Inflammatory macrophage treated with lipopolysaccharide for 4 hours (primary cell): ENCODE measurements around the gene SETD2.

Experiments
- DNase-seq: peaks from one replicate; pipeline ENCODE4 v3.0.0-alpha.2; 2020

SETD2 gene

GRCh38 chr3:46996689-46997452 lies 167.0 kb downstream of the SETD2 start:
- no peak for DNase-seq

- no peak for DNase-seq
Observed at GRCh38 chr3:46995901-46996562, 167.9 kb downstream of the SETD2 start.

- no peak for DNase-seq
Observed at GRCh38 chr3:46994801-46995731, 168.8 kb downstream of the SETD2 start.

DNA sequence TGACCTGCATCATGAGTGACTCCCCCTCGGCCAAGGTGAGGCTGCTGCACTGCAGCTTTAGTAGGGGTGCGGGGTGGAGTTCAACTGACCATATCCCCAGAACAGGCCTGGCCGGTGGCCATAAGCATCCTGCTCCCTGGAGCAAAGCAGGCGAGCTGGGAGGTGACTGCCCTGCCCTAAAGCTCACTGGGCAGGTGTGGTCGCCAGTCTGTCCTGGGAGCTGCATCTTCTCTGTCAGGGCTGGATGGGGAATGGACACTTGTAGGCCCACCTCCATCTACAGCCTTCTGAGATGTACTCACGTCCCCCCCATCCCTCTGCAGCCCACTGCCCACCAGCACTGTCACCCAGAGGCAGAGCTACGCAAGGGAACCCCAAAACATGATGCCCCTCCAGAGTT lies 169.9 kb downstream of the SETD2 start:
- no peak for DNase-seq

DNA sequence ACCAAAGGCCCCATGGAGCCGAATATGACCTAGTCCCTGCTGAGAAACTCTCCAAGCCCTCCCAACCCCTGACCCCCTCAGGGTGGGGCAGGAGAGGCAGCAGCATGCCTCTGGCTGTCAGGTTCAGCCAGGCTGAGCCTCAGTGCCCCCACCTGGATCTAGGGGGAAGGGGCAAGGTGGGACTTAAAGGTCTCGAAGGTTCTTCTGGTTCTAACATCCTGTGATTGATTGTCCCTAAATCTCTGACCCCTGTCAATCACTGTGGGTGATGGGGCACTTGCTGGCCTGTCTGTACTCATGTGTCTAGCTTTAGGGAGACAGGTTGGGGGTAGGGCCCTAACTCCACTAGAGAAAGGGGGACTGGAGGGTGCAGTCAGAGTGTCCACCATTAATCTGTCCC lies 170.6 kb downstream of the SETD2 start:
- no peak for DNase-seq

DNA sequence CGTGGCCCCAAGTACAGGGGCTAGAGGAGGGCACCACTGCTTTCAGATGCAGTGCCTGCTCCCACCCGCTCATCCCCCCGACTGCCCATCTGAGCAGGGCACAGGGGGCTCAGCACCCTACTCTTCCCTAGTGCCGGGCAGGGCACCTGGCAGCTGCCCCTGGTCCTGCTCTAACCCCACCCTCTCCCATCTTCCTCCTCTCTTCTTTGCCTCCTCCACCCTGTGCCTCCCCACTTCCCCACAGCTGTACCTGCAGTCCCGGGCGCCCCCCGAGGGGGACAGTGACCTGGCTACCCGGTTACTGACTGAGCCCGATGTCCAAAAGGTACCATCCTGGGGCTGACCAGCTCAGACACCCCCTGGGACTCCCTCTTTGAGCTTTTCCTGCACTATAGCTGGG lies 171.7 kb downstream of the SETD2 start:
- DNase-seq = no peak

DNA sequence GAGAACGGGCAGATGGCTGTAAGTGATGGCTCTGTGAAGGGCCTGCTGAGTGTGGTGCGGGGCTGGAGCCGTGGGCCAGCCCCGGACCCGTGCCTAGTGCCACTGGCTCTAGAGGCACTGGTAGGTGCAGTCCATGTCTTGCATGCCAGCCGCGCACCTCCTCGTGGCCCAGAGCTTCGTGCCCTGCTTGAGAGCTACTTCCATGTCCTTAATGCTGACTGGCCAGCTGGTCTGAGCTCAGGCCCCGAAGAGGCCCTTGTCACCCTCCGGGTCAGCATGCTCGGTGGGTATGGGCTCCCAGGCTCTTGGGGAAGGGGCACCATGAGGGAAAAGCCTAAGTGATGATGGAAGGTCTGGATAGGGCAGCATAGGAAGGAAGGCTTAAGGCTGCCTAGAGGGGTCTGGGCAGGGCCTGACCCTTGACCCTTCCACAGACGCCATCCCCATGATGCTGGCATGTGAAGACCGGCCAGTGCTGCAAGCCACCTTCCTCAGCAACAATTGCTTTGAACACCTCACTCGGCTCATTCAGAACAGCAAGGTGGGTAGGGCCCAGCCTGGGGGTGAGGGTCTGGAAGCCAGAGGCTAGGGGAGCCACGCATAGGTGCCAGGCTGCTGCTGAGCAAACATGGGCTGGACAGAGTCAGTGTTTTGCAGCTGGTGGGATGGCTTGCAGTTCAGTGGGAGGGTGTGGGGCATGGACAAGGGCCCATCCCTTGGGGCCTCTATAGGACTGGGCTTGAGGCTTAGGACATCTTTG lies 172.3 kb downstream of the SETD2 start:
- no peak for DNase-seq

GRCh38 chr3:46990573-46991374 lies 173.1 kb downstream of the SETD2 start:
- peak; percentile 100 for DNase-seq

DNA sequence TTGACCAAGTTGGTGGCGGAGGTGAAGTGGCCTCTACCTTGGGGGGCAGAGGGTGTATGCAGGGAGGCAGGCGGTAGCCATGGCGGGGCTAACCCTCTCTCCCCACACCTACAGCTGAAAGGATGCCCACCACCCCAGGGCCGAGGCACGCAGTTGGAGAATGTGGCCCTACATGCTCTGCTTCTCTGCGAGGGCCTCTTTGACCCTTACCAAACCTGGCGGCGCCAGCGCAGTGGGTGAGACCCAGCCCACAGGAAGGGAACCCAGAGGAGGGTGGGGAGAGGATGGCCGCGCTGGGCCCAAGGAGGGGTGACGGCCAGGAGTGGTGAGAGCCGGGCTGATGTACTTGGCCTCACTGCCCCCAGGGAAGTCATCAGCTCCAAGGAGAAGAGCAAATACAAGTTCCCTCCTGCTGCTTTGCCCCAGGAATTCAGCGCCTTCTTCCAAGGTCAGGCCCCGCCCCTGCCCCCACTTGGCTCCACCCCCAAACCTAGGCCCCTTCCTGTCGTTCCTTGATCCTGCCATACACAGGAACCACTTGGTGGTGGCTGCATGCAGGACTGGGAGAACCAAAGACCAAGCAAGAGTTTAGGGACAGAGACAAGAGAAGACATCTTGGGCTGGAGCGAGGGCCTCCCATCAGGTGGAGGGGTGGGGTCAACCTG lies 174.6 kb downstream of the SETD2 start:
- DNase-seq = peak; percentile 37

DNA sequence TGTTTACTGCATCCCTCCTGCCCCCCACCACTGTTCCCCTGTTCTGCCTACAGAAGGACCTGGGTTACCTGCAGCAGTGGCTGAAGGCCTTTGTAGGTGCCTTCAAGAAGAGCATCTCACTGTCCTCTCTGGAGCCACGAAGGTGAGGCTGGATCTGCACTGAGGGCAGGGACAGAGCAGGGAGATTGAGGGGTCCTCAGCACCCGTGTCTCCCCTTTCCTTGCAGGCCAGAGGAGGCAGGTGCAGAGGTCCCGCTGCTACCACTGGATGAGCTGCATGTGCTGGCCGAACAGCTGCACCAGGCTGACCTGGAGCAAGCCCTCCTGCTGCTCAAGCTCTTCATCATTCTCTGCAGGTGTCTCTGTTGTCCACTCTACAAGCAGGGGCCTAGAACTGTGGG lies 175.3 kb downstream of the SETD2 start:
- no peak for DNase-seq

GRCh38 chr3:46987743-46988401 lies 176.0 kb downstream of the SETD2 start:
- DNase-seq = peak; percentile 57

GRCh38 chr3:46987319-46987742 lies 176.6 kb downstream of the SETD2 start:
- no peak for DNase-seq

DNA sequence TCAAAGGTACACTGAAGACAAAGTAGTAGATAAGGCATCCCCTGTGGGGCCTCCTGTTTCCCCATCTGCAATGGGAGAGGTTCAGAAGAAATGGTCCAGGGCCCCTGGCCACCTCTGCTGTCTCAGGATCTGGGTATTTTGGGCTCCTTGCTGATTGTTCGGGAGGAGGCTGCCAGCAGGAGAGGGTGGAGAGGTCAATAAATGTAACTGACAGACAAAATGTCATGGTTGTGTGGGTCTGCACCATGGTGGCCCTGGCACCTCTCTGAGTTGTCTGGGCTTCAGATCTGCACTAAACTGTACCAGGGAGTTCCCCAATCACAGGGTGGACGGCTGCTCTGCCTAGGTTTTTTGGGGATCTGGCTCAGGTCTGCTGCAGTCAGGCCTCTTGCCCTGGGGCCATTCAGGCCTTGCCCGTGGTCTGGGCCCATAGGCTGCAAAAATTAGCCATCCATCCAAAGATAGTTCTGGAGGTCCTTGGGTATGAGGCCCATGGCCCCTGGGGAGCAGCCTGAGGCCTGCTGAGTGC lies 177.1 kb downstream of the SETD2 start:
- DNase-seq = no peak

DNA sequence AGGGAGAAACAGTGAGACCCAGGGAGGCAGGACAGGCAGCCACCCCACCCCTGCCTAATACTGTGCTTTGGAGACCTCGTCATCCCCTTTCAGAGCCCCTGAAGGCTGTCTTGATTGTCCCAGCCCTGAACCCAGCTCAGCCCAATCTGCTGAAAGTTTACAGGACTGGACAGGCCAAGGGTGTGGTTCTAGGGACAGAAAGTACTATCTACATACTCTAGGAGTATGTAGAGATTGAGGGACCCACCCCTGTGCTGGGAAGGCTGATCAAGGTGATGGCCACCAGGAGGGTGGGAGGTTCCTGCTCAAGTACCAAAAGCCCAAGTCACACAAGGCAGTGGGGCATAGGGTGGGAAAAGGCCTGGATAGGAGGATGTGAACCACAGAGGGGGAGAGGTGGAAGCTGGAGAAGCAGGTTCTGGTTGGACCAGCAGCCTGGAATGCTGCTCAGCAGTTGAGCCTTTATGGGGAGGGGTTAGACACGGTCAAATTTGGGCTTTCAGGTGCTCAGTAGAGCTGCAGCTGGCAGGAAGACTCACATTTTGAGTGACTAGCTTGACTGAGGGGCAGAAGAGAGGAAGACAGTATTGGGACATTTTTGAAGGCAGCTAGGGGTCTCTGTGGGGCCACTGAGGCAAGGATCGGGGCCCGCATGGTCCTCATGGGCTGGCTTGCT lies 177.7 kb downstream of the SETD2 start:
- DNase-seq = no peak

GRCh38 chr3:46985588-46985987 lies 178.3 kb downstream of the SETD2 start:
- no peak for DNase-seq

DNA sequence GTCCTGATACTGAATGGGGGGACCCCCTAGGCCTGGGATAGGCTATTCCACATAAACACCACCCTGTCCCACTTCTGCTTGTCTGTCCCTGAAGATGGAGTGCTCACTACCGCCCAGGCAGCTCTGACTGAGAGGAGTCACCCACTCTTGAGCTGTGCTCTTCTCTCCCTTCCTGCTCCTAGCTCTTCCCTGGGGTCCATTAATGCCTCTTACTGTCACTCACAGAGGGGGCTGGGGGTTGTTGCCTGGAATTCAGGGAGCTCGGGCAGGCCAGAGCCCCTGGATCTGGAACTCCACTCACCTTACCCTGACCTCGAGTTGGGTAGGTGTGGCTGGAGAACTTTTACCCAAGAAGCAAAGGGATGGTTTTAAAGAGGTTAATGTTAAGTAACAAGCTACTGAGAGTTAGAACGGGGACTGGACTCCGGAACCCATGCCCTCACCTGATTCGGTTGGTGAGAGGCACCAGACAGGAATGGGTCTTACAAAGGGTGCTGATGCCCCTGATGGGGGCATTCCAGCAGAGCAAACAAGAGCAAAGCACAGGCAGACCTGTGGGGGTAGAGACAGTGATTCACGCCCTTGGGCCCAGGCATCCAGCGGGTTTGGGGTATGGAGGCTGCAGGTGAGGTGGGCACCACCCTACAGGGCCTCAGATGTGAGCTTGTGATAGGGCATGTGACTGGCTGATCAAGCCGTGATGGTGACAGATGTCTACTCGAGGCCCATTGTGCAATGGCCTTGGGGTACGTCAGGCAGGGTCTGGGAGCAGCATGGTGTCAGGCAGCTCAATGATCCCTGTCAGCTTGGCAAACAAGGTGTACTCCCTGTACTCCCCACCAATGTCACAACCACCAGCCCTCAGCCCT lies 179.1 kb downstream of the SETD2 start:
- DNase-seq = peak; percentile 44

DNA sequence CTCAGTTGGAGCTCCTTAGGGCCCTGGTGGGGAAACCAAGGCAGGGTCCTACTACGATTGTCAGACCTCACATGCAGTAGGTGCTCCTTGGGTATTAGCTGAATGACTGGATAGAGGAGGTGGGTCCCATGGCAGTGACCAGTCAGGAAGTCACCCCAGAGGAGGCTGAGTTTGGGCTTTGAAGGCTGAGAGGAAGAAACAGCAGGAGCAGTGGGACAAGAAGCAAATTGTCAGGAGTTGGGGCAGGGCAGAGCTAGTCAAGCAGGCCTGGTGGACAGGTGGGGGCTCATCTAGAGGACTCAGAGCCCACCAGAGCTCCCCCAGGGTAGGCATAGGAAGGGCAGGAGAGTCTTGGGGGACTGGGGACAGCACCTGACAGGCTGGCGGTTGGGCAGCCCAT lies 181.4 kb downstream of the SETD2 start:
- DNase-seq = no peak

GRCh38 chr3:46981932-46982471 lies 181.9 kb downstream of the SETD2 start:
- DNase-seq = peak; percentile 38
